ENCODE data around the gene CCM2. TPM values are rescaled to one million over a fixed set of nuclear protein-coding genes. Genes with fewer than 3 reads are reported as not detected.

Gene CCM2
- total and polyA plus RNA-seq, 2 of the 8 experiments (the other 6 are each of a cell fraction or from before 2014, with no cell fraction given), result 31.6 to 41.2 TPM

- no peak for TF ChIP-seq CHD1 (IDR thresholded peaks at IDR 0.05; ENCODE audit: low read depth, low read length)
- TF ChIP-seq ATF3 (IDR thresholded peaks at IDR 0.05; ENCODE audit: insufficient read depth, low read depth, low read length), result no peak
- TF ChIP-seq NANOG (IDR thresholded peaks at IDR 0.05; ENCODE audit: insufficient read depth, low read depth, low read length, poor library complexity, severe bottlenecking), result no peak
- TF ChIP-seq POLR2AphosphoS5 (IDR thresholded peaks at IDR 0.05; ENCODE audit: low read depth, low read length), result no peak
- TF ChIP-seq FOSL1 (IDR thresholded peaks at IDR 0.05; ENCODE audit: insufficient read depth, low read depth, low read length), result no peak
- TF ChIP-seq EP300 (IDR thresholded peaks at IDR 0.05; ENCODE audit: borderline replicate concordance in 1 of 2, low read depth in 2 of 2, low read length in 2 of 2), result no peak
- no peak for TF ChIP-seq NRF1 (IDR thresholded peaks at IDR 0.05; ENCODE audit: low read depth, low read length)
- TF ChIP-seq EGR1 (IDR thresholded peaks at IDR 0.05; ENCODE audit: borderline replicate concordance, low read depth, low read length), result no peak
- no peak for TF ChIP-seq JUN (IDR thresholded peaks at IDR 0.05; ENCODE audit: low read depth, low read length)
- TF ChIP-seq SP1 (IDR thresholded peaks at IDR 0.05; ENCODE audit: low read depth, low read length), result no peak
- TF ChIP-seq RBBP5 (IDR thresholded peaks at IDR 0.05; ENCODE audit: borderline replicate concordance, low read depth, low read length), result no peak
- TF ChIP-seq YY1 (IDR thresholded peaks at IDR 0.05; ENCODE audit: low read depth, low read length), result no peak
- no peaks in the 10 kb centered on the region for H3K4me1 ChIP-seq (replicated peaks in 1 of 4; ENCODE audit: control insufficient read depth in 3 of 4, insufficient read depth in 4 of 4, low read length in 3 of 4)
- H4K8ac ChIP-seq (ENCODE audit: extremely low read depth, insufficient read depth, low read length), result no peak overlapping the region
- H3K27me3 ChIP-seq (replicated peaks in 1 of 4; ENCODE audit: control insufficient read depth in 3 of 4, extremely low read depth in 1 of 4, insufficient read depth in 3 of 4, low read length in 3 of 4), result no peaks in the 10 kb centered on the region
- POLR2A ChIA-PET (ENCODE audit: partially characterized antibody), result no interaction called here
- no peak overlapping the region for H3K4me2 ChIP-seq (ENCODE audit: insufficient read depth in 1 of 2, low read depth in 2 of 2, low read length in 2 of 2)
- H3K14ac ChIP-seq (ENCODE audit: insufficient read length), result no peak overlapping the region
- H2BK120ac ChIP-seq (replicated peaks; ENCODE audit: low read depth, low read length), result no peak overlapping the region
- no peak overlapping the region for H4K5ac ChIP-seq (ENCODE audit: insufficient read length, low read depth, low read length)
- H3K79me2 ChIP-seq (ENCODE audit: control insufficient read depth in 1 of 2, insufficient read depth in 2 of 2, low read length in 2 of 2), result no peaks in the 10 kb centered on the region
- no peak overlapping the region for H3K18ac ChIP-seq (ENCODE audit: extremely low read depth, low read length)
- no peak overlapping the region for H3K23ac ChIP-seq (ENCODE audit: insufficient read length)
- H3K4ac ChIP-seq (replicated peaks; ENCODE audit: insufficient read length, low read depth, low read length), result no peak overlapping the region
- no peak overlapping the region for H3K56ac ChIP-seq (replicated peaks; ENCODE audit: insufficient read length, low read depth, low read length)
- H2AFZ ChIP-seq (ENCODE audit: low read length), result no peak overlapping the region
- H3K9ac ChIP-seq (replicated peaks in 1 of 4; ENCODE audit: extremely low read depth in 1 of 4, low read depth in 3 of 4, low read length in 3 of 4), result no peak overlapping the region
- H3K9me3 ChIP-seq (ENCODE audit: insufficient read depth in 2 of 2, low read depth in 1 of 2, low read length in 1 of 2), result no peaks in the 10 kb centered on the region
- no peak overlapping the region for H4K91ac ChIP-seq (replicated peaks; ENCODE audit: insufficient read length, low read length)
- H4K20me1 ChIP-seq (replicated peaks in 1 of 2; ENCODE audit: control insufficient read depth in 1 of 2, insufficient read depth in 2 of 2, low read length in 2 of 2), result no peaks in the 10 kb centered on the region
- peaks cover 2% of the 10 kb centered on the region; the same call in 1 of the 2 replicates for H3K23me2 ChIP-seq (ENCODE audit: low read depth, low read length)
- CTCF ChIA-PET (ENCODE audit: partially characterized antibody), result interaction anchor here (1.4 kb wide), 1 partner anchor 19 kb away, joined by 3 read pairs; no protein-coding TSS in a partner anchor
- no peak overlapping the region for H2BK12ac ChIP-seq (ENCODE audit: low read depth, low read length)
- 80% methylated on average over 2 of the region's 2 CpGs; no CpG with 5 or more reads in 1 of the 2 experiments for WGBS, 2 experiments (ENCODE audit: extremely low coverage in 1 of 2, insufficient coverage in 1 of 2, insufficient read length in 1 of 2, insufficient replicate concordance in 2 of 2, low coverage in 1 of 2, low lambda C conversion rate in 2 of 2, missing lambda C conversion rate in 1 of 2)
- H3K4me3 ChIP-seq (ENCODE audit: extremely low read depth in 1 of 4, insufficient read depth in 2 of 4, low read depth in 3 of 4, low read length in 4 of 4), result no peak overlapping the region
- no peak for FAIRE-seq
- no peaks in the 10 kb centered on the region for H3K36me3 ChIP-seq (ENCODE audit: control insufficient read depth in 2 of 4, insufficient read depth in 4 of 4, low read length in 3 of 4)
- H2BK20ac ChIP-seq (ENCODE audit: low read length), result no peak overlapping the region
- no peaks in the 10 kb centered on the region for H3K79me1 ChIP-seq (ENCODE audit: low read depth, low read length)
- no peak overlapping the region for H2BK15ac ChIP-seq (ENCODE audit: low read length)
- H2BK5ac ChIP-seq (ENCODE audit: low read depth, low read length), result no peak overlapping the region; the same call in 1 of the 2 replicates
- DNase-seq (ENCODE audit: low read depth in 1 of 2, low spot score in 2 of 2), result no peak
- H3K27ac ChIP-seq (ENCODE audit: low read depth, low read length), result no peak overlapping the region
- no peak overlapping the region for H2AK5ac ChIP-seq (ENCODE audit: low read depth, low read length)
Observed at GRCh38 chr7:44953156-44953555, 46.8 kb upstream of the CCM2 start.

Data from H1 (cell line).